GM21381 (cell line): Measurements from ENCODE around the gene UST.

Source experiments
- ATAC-seq: cut with Tn5 transposase; IDR thresholded peaks from one replicate; pipeline ENCODE4 v1.9.1; 2021; ENCODE audit warnings: mild to moderate bottlenecking, moderate library complexity; ENCODE audit not compliant: unreplicated experiment

The UST gene

GRCh38 chr6:148795563-148795962 is 48.7 kb downstream of the UST start:
- no peak for ATAC-seq

- ATAC-seq, result no peak
Measured at GRCh38 chr6:148799647-148800046, 52.8 kb downstream of the UST start.

- ATAC-seq, result no peak
Measured at GRCh38 chr6:148800536-148800935, 53.7 kb downstream of the UST start.

- no peak for ATAC-seq
Measured at GRCh38 chr6:148803979-148804378, 57.1 kb downstream of the UST start.

- ATAC-seq, result no peak
Measured at GRCh38 chr6:148805777-148806176, 58.9 kb downstream of the UST start.

GRCh38 chr6:148807784-148808183 is 61.0 kb downstream of the UST start:
- no peak for ATAC-seq

GRCh38 chr6:148808786-148809304 is 62.0 kb downstream of the UST start:
- ATAC-seq, result no peak

GRCh38 chr6:148811459-148811858 is 64.6 kb downstream of the UST start:
- no peak for ATAC-seq

GRCh38 chr6:148814082-148814790 is 67.4 kb downstream of the UST start:
- ATAC-seq, result no peak

- no peak for ATAC-seq
Measured at GRCh38 chr6:148814869-148815268, 68.0 kb downstream of the UST start.

- no peak for ATAC-seq
Measured at GRCh38 chr6:148816117-148816516, 69.3 kb downstream of the UST start.

GRCh38 chr6:148817689-148818088 is 70.9 kb downstream of the UST start:
- no peak for ATAC-seq

GRCh38 chr6:148818939-148819575 is 72.2 kb downstream of the UST start:
- no peak for ATAC-seq

GRCh38 chr6:148819852-148820251 is 73.0 kb downstream of the UST start:
- no peak for ATAC-seq

GRCh38 chr6:148822819-148823218 is 76.0 kb downstream of the UST start:
- no peak for ATAC-seq

GRCh38 chr6:148824291-148824690 is 77.5 kb downstream of the UST start:
- ATAC-seq, result no peak

- ATAC-seq, result no peak
Measured at GRCh38 chr6:148824960-148825359, 78.1 kb downstream of the UST start.

- ATAC-seq, result no peak
Measured at GRCh38 chr6:148825492-148825891, 78.7 kb downstream of the UST start.

- ATAC-seq, result no peak
Measured at GRCh38 chr6:148827416-148828045, 80.7 kb downstream of the UST start.

- ATAC-seq, result no peak
Measured at GRCh38 chr6:148828047-148828446, 81.2 kb downstream of the UST start.

GRCh38 chr6:148829415-148830101 is 82.7 kb downstream of the UST start:
- no peak for ATAC-seq
